NCI-H1436 treated with DMSO at 0.1 percent for 48 hours (cell line): Measurements from ENCODE around the gene SLC10A7.

Source experiments
- DNase-seq: peaks from one replicate; lab custom pipeline; 2025; lab: John Stamatoyannopoulos, UW

Gene SLC10A7

DNA sequence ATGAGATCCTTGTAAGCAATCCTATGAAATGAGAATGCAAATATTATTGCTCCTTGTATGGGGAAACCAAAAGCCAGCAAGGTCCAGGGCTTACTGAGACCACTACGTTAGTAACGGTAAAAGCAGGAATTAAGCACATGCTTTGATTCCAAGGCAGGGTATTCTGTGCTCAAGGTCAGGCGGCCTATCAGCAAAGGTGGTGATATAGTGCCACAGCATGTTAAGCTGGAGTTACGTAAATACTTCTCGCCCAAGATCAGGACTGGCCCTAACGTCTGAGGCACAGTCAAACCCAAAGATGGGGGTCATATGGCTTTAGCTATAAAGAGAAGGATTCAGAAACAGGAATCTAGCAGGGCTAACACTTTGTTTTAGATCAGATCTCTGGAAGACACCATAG lies 27.6 kb downstream of the SLC10A7 start:
- DNase-seq, result no peak

DNA sequence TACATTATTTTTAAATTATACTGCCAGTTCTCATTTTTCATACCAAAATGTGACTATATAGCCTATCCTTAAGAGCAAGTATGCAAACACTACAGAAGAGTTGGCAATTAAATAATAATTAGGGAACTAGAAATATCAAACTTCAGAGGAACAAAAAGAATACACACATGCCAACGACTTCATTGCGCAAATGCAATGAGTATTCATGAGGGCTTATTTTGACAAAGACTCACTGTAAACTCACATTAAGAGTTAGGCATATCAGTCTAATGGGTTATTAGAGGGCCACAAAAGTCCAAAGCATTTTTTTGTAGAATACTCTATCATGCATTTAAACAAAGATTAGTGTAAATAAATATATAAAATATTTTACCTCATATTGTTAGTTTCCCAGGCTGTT lies 31.6 kb downstream of the SLC10A7 start:
- DNase-seq, result no peak

GRCh38 chr4:146488495-146489174 lies 33.1 kb downstream of the SLC10A7 start:
- DNase-seq, result no peak

DNA sequence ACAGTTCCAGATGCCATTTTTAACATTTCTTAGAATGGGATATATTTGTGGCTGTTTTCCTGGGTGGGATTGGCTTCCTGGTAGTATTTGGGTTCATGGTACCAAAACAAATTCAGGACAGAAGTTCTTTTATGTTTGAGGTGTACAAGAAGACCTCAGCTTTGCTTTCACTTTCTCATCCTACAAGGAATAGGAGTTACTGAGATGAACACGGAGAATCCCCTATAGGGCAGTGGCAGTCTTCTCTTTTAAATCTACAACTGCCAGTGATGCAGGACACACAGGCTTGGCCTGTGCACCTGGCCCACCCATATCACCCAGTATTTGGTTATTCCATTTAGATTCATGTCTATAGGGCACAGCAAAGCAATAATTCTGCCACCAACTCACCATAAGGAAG lies 35.2 kb downstream of the SLC10A7 start:
- no peak for DNase-seq

GRCh38 chr4:146485968-146486367 lies 35.8 kb downstream of the SLC10A7 start:
- no peak for DNase-seq

GRCh38 chr4:146482788-146483187 lies 39.0 kb downstream of the SLC10A7 start:
- no peak for DNase-seq

- DNase-seq, result no peak
Measured at GRCh38 chr4:146481246-146481645, 40.5 kb downstream of the SLC10A7 start.

- DNase-seq, result no peak
Measured at GRCh38 chr4:146478009-146478408, 43.7 kb downstream of the SLC10A7 start.

DNA sequence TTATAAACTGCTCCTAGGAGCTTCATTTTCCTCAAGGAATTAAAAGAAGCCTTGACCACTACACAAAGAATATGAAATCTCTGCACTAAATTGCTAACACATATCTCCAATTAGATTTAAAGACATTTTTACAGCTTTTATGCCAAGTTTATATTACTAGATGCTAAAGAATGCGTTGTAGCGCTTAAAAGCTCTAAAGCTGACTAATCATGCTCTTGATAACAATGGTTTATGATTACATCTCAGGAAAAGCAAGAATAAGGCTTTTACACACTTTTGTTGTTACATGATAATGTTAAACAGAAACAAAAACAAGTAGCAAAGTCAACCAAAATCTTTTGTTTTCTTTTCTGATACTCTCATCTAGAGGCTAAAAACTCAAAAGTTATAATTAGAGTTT lies 44.7 kb downstream of the SLC10A7 start:
- DNase-seq, result no peak

DNA sequence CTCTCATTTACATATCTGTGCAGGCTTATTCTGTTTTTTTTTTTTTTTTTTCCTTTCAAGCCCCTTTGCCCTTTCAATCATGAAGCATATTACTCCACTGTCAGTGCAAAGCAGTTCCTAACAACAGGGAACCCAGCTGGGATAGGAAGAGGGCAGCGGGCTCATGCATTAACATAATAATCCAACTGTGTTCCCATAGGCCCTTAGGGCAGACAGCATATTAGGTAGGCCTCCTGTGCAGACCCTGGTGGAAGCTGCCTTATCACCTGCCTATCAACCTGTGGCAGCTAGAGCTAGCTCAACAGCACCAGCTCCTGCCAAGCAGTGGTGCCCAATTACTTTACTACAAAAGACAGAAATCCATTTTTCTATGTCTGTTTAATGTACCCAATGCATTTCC lies 49.3 kb downstream of the SLC10A7 start:
- DNase-seq, result no peak

DNA sequence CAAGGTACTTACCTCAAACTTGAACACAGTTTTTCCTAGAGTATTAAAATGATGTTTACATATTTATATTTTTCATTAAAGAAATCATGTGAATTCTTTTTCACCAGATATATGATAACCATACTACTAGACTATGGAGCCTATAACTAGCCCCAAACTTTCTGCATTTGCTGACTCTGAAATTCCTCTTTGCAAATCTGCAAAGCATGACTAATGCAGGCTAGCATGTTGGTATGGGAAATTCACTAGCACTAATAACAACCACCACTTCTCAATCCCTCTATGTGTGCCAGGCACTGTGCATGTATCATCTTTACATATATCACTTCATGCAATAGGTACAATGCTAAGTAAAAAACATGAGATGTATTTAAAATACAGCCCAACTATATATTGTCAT lies 51.1 kb downstream of the SLC10A7 start:
- no peak for DNase-seq

GRCh38 chr4:146469022-146469421 lies 52.7 kb downstream of the SLC10A7 start:
- no peak for DNase-seq

GRCh38 chr4:146465628-146466027 lies 56.1 kb downstream of the SLC10A7 start:
- DNase-seq, result no peak

DNA sequence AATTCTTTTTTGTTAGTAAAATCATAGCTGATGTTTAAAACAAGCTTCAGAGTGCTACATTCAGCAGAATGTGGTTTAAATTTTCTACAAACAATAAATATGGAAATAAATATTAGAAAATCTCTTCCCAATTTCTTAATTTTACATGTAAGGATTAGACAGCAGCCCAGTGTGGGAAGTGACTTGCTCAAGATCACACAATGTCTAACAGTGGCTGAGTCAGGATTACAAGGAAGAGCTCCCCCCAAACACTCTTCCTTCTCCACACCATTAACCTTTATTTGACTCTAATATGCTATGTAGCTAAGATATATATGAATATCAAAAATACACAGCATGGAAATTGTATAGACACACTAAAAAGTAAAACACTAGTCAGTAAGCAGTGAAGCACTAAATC lies 59.5 kb downstream of the SLC10A7 start:
- DNase-seq, result no peak

DNA sequence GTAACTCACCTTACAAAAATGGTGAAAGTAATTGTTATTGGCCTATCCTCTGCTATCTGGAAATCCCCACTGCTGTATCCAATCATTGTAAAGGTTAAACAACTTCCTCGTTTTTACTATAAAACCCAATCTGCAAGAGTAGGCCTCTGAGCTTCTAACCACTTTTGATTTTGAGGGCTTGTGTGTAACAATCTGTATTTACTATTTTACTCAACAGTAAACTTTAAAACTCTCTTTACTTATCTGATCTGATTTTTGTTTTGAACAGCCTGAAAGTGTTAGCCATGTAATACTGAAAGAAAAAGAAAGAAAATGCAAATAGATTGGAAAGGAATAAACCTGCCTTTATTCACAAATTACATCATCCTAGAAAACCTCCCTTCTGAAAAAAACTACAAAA lies 63.1 kb downstream of the SLC10A7 start:
- no peak for DNase-seq

- no peak for DNase-seq
Measured at GRCh38 chr4:146456681-146457080, 65.1 kb downstream of the SLC10A7 start.

DNA sequence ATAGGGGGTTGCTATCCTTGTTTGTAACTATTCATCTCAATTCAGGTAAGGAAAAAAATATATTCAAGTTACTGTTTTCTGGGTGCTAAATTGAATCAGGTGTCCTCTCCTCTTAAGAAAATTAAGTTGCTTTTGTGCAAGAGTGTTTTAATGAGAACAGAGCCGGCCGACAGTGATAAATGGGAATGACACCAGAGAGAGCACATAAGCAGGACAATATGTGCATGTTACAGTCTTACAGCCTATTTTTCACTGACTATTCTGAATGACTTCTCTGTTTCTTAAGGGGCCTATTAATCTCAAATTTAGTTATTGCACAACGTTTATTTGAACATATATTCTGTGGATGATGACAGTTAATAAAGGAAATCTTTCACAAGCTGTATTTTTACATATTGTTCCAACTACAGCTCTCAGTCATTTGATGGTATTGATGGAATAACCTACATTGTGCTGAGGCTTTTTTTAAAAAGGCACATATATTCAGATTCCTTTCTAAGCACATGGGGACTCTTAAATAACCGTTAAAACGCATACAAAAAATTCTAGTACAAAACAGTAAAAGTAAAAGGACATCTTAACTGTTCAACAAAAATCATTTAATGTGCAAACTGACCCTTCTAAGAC lies 68.4 kb downstream of the SLC10A7 start:
- DNase-seq, result no peak

GRCh38 chr4:146450524-146450923 lies 71.2 kb downstream of the SLC10A7 start:
- no peak for DNase-seq

- DNase-seq, result no peak
Measured at GRCh38 chr4:146446555-146446954, 75.2 kb downstream of the SLC10A7 start.

DNA sequence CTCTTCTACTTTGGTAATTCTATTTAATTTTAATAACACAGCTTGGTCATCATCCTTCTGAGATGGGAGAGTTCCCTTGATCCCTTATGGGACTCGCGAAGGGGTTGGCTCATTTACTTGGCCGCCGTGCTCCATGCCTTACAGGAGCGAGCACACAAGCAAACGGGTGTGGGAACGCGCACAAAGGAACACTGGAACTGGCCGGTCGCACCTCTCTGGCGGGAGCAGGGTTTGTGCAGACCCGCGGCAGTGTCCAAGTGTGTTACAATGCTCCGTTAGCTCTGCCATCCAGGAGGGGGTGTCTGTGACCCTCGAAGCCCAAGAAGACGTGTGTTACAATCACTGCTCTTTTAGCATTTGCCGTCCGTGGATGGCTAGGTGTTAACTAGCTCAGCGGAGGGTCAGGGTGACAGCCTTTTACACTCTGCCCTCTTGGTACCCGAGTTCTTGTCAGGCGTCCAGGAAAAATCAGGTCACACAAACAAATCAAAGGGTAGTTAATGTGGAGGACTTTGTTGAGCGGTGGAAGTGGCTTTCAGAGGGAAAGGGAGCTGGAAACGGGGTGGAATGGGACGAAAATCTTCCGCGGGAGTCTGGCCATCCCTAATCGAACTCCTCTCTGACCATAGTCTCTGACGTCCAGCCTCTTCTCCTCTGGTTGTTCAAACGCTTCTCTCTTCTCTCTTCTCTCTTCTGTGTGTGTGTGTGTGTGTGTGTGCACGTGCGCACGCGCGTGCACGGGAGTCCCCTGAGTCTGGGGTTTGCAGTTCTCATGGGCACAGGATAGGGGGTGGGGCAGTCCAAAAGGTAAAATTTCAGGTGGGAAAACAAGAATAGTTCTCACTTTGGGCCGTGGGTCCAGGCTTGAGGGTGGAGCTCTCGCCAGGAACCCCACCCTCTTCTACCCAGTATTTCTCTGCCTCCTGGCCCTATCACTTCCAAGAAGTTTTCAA lies 76.3 kb downstream of the SLC10A7 start:
- DNase-seq, result no peak

GRCh38 chr4:146443525-146443924 lies 78.2 kb downstream of the SLC10A7 start:
- no peak for DNase-seq

DNA sequence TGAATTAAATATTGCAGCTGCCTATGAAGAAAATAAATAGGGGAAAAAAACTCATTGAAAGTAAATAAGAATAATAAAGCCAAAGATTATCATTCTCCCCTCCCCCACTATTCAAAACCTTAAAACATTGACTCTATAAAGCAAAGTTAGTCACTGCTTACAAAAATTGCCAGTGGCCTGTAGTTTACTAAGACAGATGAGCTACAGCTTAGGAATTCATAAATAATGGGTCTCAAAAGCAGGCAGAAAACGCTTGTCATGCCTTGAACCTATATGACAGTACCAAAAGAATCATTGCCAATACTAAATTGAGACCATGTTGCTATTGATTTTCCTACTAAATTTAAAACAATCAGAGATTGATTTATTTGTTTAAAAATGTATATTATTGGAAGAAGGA lies 78.9 kb downstream of the SLC10A7 start:
- DNase-seq, result no peak

DNA sequence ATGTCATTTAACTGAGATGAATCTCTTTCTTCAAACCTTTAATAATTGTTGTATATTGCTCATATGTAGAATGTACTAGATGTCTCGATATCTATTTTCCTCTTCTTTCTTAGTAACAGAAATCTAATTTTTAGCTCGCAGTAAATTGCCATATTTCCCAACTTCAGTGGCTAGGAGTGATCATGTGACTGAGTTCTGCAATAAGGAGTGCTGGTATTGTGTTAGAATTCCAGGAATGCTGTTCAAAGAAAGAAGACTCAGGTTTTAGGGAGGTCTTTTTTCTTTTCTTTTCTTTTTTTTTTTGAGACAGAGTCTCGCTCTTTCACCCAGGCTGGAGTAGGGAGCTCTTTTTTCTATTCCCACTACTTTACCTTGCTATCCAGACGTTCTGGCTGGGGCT lies 81.7 kb downstream of the SLC10A7 start:
- no peak for DNase-seq
